DOHH2 (cell line): ENCODE measurements around the gene WWP2.
"Not testable (repeated sequence)": the region's sequence is repeated elsewhere in the genome, so short reads cannot be mapped to it uniquely, and the experiment has no call there.

Experiments
- H3F3A ChIP-seq: fragments of 200-600 bp; sonication (generic), shearing (Covaris generic); 2 replicates; pipeline ENCODE4 v1.6.0; 2016; ENCODE audit warnings: antibody characterized with exemption, mild to moderate bottlenecking; ENCODE audit not compliant: control insufficient read depth, insufficient read depth
- H3K27ac ChIP-seq: fragments of 200-600 bp; sonication (generic); 2 replicates; pipeline ENCODE4 v1.5.1; 2014; ENCODE audit warnings: low read depth, mild to moderate bottlenecking, low read length, moderate library complexity
- H3K27me3 ChIP-seq: fragments of 200-600 bp; sonication (generic); 2 replicates; pipeline ENCODE4 v1.6.1; 2014; ENCODE audit warnings: mild to moderate bottlenecking, low read length, mixed read lengths; ENCODE audit not compliant: control insufficient read depth
- H3K36me3 ChIP-seq: fragments of 200-600 bp; sonication (generic); 2 replicates; pipeline ENCODE4 v1.6.1; 2014; ENCODE audit warnings: mild to moderate bottlenecking, low read length, moderate library complexity, mixed read lengths; ENCODE audit not compliant: control insufficient read depth
- H3K4me1 ChIP-seq: fragments of 200-600 bp; sonication (generic); 2 replicates; pipeline ENCODE4 v1.6.1; 2014; ENCODE audit warnings: mild to moderate bottlenecking, low read length, mixed read lengths; ENCODE audit not compliant: control insufficient read depth
- H3K4me2 ChIP-seq: fragments of 200-600 bp; sonication (generic); 2 replicates; pipeline ENCODE4 v1.6.0; 2014; ENCODE audit warnings: mild to moderate bottlenecking, low read length, moderate library complexity
- H3K4me3 ChIP-seq: fragments of 200-600 bp; sonication (generic); 2 replicates; pipeline ENCODE4 v1.5.1; 2014; ENCODE audit warnings: mild to moderate bottlenecking, low read length, mixed read lengths
- H3K79me2 ChIP-seq: fragments of 200-600 bp; sonication (generic); 2 replicates; pipeline ENCODE4 v1.6.1; 2014; ENCODE audit warnings: mild to moderate bottlenecking, low read length, mixed read lengths; ENCODE audit not compliant: control insufficient read depth
- H3K9me2 ChIP-seq: fragments of 200-600 bp; sonication (generic); replicated peaks from 2 replicates; pipeline ENCODE4 v1.6.1; 2014; ENCODE audit warnings: mild to moderate bottlenecking, low read length, mixed read lengths; ENCODE audit not compliant: control insufficient read depth
- H3K9me3 ChIP-seq: fragments of 200-600 bp; sonication (generic); 2 replicates; pipeline ENCODE4 v1.6.1; 2014; ENCODE audit warnings: antibody characterized with exemption, low read length, mixed read lengths; ENCODE audit not compliant: control insufficient read depth, insufficient read depth
- H4K20me1 ChIP-seq: fragments of 200-600 bp; sonication (generic); 2 replicates; pipeline ENCODE4 v1.6.0; 2014; ENCODE audit warnings: low read depth, mild to moderate bottlenecking, antibody characterized with exemption, low read length, moderate library complexity; ENCODE audit not compliant: control insufficient read depth, insufficient read depth
- EZH2phosphoT487 ChIP-seq: fragments of 200-600 bp; sonication (generic); IDR thresholded peaks from 2 replicates; pipeline ENCODE4 v1.6.1; 2017; ENCODE audit warnings: borderline replicate concordance, mild to moderate bottlenecking, antibody characterized with exemption, low read length, moderate library complexity, mixed read lengths
- TF ChIP-seq, protein P1 (sequence below): fragments of 200-600 bp; sonication (generic); IDR thresholded peaks from one replicate; pipeline ENCODE4 v1.5.1; 2014; ENCODE audit warnings: antibody characterized with exemption, mild to moderate bottlenecking, low read depth, low read length; ENCODE audit not compliant: poor library complexity, severe bottlenecking

WWP2 gene

GRCh38 chr16:69822174-69822935, 60.2 kb downstream of the WWP2 start:
- no peaks in the 10 kb centered on the region for H3F3A ChIP-seq
- H3K4me2 ChIP-seq: no peak overlapping the region
- no peaks in the 10 kb centered on the region for H3K9me3 ChIP-seq
- H3K9me2 ChIP-seq: no peaks in the 10 kb centered on the region
- H3K27me3 ChIP-seq: no peaks in the 10 kb centered on the region
- no peak overlapping the region for H3K27ac ChIP-seq
- peaks cover 5% of the 10 kb centered on the region for H3K4me1 ChIP-seq
- H3K4me3 ChIP-seq: no peak overlapping the region
- no peaks in the 10 kb centered on the region for H3K79me2 ChIP-seq
- TF ChIP-seq EZH2phosphoT487: no peak
- TF ChIP-seq, protein P1, sequence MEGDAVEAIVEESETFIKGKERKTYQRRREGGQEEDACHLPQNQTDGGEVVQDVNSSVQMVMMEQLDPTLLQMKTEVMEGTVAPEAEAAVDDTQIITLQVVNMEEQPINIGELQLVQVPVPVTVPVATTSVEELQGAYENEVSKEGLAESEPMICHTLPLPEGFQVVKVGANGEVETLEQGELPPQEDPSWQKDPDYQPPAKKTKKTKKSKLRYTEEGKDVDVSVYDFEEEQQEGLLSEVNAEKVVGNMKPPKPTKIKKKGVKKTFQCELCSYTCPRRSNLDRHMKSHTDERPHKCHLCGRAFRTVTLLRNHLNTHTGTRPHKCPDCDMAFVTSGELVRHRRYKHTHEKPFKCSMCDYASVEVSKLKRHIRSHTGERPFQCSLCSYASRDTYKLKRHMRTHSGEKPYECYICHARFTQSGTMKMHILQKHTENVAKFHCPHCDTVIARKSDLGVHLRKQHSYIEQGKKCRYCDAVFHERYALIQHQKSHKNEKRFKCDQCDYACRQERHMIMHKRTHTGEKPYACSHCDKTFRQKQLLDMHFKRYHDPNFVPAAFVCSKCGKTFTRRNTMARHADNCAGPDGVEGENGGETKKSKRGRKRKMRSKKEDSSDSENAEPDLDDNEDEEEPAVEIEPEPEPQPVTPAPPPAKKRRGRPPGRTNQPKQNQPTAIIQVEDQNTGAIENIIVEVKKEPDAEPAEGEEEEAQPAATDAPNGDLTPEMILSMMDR: no peak
- no peaks in the 10 kb centered on the region for H4K20me1 ChIP-seq
- H3K36me3 ChIP-seq: peaks cover 4% of the 10 kb centered on the region; the same call in 1 of the 2 replicates

- no peaks in the 10 kb centered on the region for H3K9me3 ChIP-seq
- H3F3A ChIP-seq: no peaks in the 10 kb centered on the region
- no peaks in the 10 kb centered on the region for H3K27me3 ChIP-seq
- H3K4me3 ChIP-seq: no peak overlapping the region
- no peak for TF ChIP-seq EZH2phosphoT487
- TF ChIP-seq, protein P1: no peak
- H3K9me2 ChIP-seq: no peaks in the 10 kb centered on the region
- H3K36me3 ChIP-seq: peaks cover 4% of the 10 kb centered on the region; the same call in 1 of the 2 replicates
- no peak overlapping the region for H3K27ac ChIP-seq
- no peaks in the 10 kb centered on the region for H4K20me1 ChIP-seq
- H3K4me2 ChIP-seq: no peak overlapping the region
- no peaks in the 10 kb centered on the region for H3K79me2 ChIP-seq
- H3K4me1 ChIP-seq: peaks cover 5% of the 10 kb centered on the region
Observed at GRCh38 chr16:69823831-69824563, 61.9 kb downstream of the WWP2 start.

DNA sequence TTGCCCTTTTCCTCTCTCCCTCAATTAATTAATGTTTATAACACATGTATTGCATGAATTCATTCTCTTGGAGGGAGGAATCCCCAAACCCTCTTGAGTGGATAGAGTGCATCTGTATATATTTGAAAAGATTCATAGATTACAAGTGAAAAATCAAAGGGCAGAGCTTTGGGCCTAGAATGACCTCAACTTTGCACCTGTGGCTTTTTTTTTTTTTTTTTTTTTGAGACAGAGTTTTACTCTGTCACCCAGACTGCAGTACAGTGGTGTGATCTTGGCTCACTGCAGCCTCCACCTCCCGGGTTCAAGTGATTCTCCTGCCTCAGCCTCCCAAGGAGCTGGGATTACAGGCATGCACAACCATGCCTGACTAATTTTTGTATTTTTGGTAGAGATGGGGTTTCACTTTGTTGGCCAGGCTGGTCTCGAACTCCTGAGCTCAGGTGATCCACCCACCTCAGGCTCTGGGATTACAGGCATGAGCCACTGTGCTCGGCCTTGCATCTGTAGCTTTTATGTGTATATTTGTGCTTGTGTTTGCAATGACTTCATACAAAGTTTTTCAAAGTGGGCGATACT, 62.5 kb downstream of the WWP2 start:
- not testable (repeated sequence) for H3K4me2 ChIP-seq, H3K27ac ChIP-seq, H3K36me3 ChIP-seq

GRCh38 chr16:69827524-69827923, 65.4 kb downstream of the WWP2 start:
- Histone ChIP-seq H3K4me3 (no peak overlapping the region), H3K79me2 (no peaks in the 10 kb centered on the region), H3K4me2 (no peak overlapping the region), H3K27me3 (no peaks in the 10 kb centered on the region), H3K4me1 (peaks cover 5% of the 10 kb centered on the region), H4K20me1 (no peaks in the 10 kb centered on the region), H3K9me3 (no peaks in the 10 kb centered on the region), H3K27ac (no peak overlapping the region), H3F3A (no peaks in the 10 kb centered on the region), H3K9me2 (no peaks in the 10 kb centered on the region), H3K36me3 (peaks cover 4% of the 10 kb centered on the region; the same call in 1 of the 2 replicates)
- TF ChIP-seq, protein P1: no peak
- no peak for TF ChIP-seq EZH2phosphoT487

More for the DNA sequence above, 62.5 kb downstream of the WWP2 start:
- not testable (repeated sequence) for H3K4me3 ChIP-seq, H3K79me2 ChIP-seq, H3K4me1 ChIP-seq, H3K9me3 ChIP-seq, H3K9me2 ChIP-seq, H3F3A ChIP-seq, H3K27me3 ChIP-seq, H4K20me1 ChIP-seq
